ENCODE results near the gene MFAP2. TPM values are rescaled to one million over a fixed set of nuclear protein-coding genes. Genes with fewer than 3 reads are reported as not detected.

The MFAP2 gene
- total RNA-seq: not detected in 2 replicates

DNA sequence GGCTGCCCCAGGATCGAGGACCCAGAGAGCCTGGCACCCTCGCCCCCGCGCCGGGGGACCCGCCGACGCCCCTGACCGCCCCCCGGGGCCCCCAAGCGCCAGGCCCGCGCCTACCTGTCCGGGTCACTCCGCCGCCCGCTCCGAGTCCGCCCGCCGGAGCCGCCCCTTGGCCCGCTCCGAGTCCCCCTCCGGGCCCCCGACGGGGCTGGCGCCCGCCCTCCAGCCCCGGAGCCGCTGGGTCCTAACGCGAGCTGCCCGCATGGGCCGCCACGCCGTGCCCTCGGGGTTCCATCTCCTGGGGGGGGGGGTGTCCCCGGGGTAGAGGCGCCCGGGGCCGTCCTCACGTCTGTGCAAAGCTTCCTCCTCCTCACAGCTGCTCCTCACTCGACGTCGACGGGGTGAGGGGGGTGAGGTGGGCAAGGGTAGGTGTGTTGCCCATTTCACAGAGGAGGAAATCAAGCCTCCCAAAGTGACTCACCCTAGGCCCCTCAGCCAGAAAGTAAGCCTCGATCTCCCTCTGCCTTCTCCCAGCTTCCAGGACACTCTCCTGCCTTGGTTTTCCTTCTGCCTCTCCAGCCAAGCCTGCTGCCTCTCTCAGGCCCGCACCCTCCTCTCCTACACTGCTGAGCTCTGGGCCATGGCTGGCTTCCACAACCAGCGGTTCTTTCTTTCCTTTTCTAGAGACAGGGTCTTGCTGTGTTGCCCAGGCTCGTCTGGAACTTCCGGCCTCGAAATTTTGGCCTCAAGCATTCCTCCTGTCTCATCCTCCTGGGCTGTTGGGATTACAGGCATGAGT, at the start of gene MFAP2:
TSS of gene MFAP2 (minus strand) at position 148 of the 796 bp plus-strand sequence. CDS start 2,347 bp downstream, outside the sequence.
- intact Hi-C loops (cut with micrococcal nuclease): no loop called here

DNA sequence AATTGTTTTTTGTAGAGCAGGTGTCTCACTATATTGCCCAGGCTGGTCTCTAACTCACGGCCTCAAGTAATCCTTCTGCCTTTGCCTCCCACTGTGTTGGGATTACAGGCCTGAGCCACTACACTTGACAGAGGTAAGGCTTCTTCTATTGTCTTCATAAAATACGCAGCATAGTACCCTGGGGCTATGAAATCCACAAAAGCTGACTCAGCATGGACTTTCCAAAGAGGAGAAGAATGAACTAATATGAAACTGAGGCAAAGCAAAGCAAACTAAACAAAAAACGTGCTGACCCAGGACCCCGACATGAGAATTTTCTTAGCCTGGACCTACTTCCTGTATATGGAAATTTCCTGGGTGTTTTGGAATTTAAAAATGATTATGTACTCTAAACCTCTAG, 49.8 kb upstream of the MFAP2 start:
- intact Hi-C loops (cut with micrococcal nuclease): no loop called here

DNA sequence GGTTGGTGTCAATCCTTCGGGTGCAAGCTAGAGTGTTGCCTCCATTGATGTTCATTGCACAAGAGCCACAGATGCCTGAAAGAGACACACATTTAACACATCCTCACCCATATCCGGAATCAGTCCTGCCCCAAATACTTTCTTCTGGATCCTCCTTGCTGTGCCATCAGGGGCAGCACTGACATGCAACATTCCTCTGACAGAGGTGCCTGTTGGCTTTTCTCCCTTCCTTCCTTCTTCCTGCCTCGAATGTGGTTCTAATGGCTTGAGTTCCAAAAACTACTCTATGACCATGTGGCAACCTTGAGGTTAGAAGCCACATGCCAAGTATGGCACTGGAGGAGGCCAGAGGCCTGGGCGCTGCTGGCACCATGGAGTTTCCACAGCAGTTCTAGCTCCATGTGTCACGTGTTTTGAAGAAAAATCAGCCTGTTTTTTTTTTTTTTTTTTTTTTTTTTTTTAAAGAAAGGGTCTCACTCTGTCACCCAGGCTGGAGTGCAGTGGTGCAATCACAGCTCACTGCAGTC, 48.3 kb upstream of the MFAP2 start:
- intact Hi-C loops (cut with micrococcal nuclease): no loop called here

DNA sequence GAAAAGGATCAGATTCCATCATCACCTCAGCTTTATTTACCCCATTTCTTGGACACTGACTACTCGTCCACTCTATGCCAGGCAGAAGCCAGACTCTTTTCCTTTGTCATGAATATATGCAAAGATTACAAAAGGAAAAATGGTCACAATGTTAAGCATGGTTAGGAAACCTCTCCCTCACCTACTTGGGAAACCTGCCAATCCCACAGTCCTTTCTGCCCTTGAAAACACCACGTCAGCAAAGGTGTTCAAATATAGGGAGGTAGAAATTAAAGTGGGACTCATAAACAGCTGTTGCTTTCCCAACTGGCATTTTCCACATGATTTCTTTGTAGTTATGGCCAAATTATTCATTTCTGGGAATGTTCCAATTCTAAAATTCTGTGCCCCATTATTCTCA, 47.5 kb upstream of the MFAP2 start:
- intact Hi-C loops (cut with micrococcal nuclease): no loop called here

- intact Hi-C loops (cut with micrococcal nuclease): no loop called here
Measured at GRCh38 chr1:17027403-17027802, 47.0 kb upstream of the MFAP2 start.

GRCh38 chr1:17024721-17025120, 44.3 kb upstream of the MFAP2 start:
- intact Hi-C loops (cut with micrococcal nuclease): no loop called here

DNA sequence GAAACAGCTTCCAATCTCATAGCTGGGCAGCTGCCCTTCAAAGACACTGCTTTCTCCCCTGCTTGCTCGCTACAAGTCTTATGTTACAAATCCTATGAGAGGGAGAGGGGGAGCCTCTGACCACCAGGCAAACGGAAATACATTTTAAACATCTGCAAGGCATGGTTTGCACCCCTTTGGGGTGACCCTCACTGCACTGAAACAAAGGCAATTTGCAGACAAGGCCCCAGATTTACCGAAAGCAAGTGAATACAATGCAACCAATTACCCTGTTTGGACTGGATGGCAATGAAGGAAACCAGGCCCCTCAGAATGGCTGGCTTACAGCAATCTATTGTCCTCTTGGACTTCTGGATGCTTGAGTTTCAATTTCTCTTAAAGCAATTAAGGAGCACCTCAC, 43.2 kb upstream of the MFAP2 start:
- intact Hi-C loops (cut with micrococcal nuclease): no loop called here

DNA sequence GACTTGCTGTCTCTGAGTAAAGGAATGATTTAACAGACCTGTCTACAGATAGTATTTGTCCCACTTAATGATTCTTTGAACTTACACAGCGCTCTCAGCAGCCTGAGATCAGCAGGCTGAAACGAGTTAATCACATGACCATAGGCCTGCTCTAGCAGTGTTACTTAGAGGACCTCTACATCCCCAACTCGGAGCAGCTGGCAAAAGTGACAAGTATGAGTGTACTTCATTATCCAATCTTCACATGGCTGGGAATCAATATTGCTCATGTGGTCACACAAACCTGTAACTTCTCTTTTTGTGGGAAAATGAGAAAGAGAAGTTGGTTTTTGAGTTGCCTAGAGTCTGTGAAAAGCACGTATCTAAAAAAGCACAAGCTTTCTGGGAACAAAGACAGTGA, 42.7 kb upstream of the MFAP2 start:
- intact Hi-C loops (cut with micrococcal nuclease): no loop called here

GRCh38 chr1:17021896-17022295, 41.5 kb upstream of the MFAP2 start:
- intact Hi-C loops (cut with micrococcal nuclease): no loop called here

- intact Hi-C loops (cut with micrococcal nuclease): no loop called here
Measured at GRCh38 chr1:17020502-17020901, 40.1 kb upstream of the MFAP2 start.

DNA sequence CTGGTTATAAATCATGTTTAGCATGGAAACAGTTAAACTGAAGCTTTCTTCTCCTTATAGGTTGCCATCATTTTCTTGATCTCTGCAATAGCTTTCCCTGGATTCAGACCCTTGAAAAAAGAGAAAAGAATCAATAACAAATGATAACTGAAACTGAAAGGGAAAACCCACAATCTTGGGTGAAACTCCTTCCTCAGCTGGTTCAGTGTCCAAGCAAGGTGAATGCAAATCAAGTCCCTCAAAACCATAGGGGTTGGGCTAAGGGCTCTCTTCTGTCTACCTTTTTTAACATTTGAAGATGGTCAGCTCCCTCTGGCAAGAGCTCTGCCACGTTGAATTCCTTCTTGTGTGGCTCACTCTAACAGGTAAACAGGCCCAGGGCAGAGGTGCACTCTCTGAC, 38.4 kb upstream of the MFAP2 start:
- intact Hi-C loops (cut with micrococcal nuclease): no loop called here

GRCh38 chr1:17017435-17017834, 37.0 kb upstream of the MFAP2 start:
- intact Hi-C loops (cut with micrococcal nuclease): no loop called here

GRCh38 chr1:17016317-17016661, 35.9 kb upstream of the MFAP2 start:
- intact Hi-C loops (cut with micrococcal nuclease): no loop called here

- intact Hi-C loops (cut with micrococcal nuclease): loop anchor here (5.0 kb wide), 1 partner anchor 1493 kb away; the partner anchor contains the start of gene CASP9
Measured at GRCh38 chr1:17014671-17015567, 34.5 kb upstream of the MFAP2 start.

GRCh38 chr1:17013491-17014320, 33.3 kb upstream of the MFAP2 start:
- intact Hi-C loops (cut with micrococcal nuclease): loop anchor here (2.0 to 5.0 kb wide), 3 partner anchors 99 to 1491 kb away; partner anchors contain the start of gene CASP9

- intact Hi-C loops (cut with micrococcal nuclease): loop anchor here (1.0 to 5.0 kb wide), 5 partner anchors 41 to 1491 kb away; partner anchors contain the start of genes CASP9 and SDHB
Measured at GRCh38 chr1:17012775-17013490, 32.5 kb upstream of the MFAP2 start.

GRCh38 chr1:17011439-17012307, 31.3 kb upstream of the MFAP2 start, which contains the start of gene ATP13A2:
ATP13A2 (minus strand) TSS chr1:17011928; CDS start chr1:17011738, 190 bp downstream.
- intact Hi-C loops (cut with micrococcal nuclease): loop anchor here (1.0 to 5.0 kb wide), 5 partner anchors 43 to 1489 kb away; partner anchors contain the start of genes CASP9 and SDHB

DNA sequence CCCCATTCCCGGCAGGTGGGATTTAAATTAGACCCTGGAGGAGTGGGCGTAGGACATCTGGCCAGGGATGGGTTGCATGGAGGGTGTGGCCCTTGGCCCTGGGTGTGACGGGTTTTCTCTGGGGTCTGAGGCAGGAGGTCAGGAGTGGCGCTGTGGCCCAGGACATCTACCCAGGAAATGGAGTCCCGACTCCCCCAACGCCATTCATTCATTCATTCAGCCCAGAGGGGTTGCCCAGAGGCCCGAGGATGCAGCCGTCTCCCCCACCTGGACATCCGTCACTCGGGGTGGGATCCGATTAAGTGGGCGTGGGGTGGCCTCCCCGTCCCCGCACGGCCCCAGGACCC, 30.6 kb upstream of the MFAP2 start:
- intact Hi-C loops (cut with micrococcal nuclease): loop anchor here (5.0 kb wide), 1 partner anchor 1489 kb away; the partner anchor contains the start of gene CASP9

- intact Hi-C loops (cut with micrococcal nuclease): loop anchor here (5.0 kb wide), 1 partner anchor 1487 kb away; the partner anchor contains the start of gene CASP9
Measured at GRCh38 chr1:17009706-17010105, 29.3 kb upstream of the MFAP2 start.
